ENCODE results near the gene PPHLN1. TPM values are rescaled to one million over a fixed set of nuclear protein-coding genes. Genes with fewer than 3 reads are reported as not detected.

The PPHLN1 gene
- total RNA-seq, 1 experiment from 2014 or later = 19.8 TPM

DNA sequence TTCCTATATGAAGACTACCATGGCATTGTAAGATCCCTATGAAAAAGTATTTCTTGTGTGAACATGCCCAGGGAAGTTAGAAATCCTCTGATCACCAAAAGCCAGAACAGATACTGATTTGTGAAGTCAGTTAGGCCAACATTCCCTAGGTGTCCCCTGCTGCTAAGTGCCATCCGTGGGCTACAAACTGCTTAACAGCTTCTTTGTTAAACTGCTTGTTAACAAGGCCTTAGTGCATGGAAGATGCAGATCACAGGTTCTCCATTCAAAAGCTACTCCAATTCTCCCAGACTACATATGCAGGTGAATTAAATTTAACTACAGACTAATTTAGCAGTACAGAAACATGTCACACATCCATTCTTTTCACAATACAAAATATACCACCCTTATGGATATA is 155.4 kb downstream of the PPHLN1 start:
- no peaks in the 10 kb centered on the region for H3K9me3 ChIP-seq
- H3K36me3 ChIP-seq = no peaks in the 10 kb centered on the region
- no peaks in the 10 kb centered on the region for H3K27me3 ChIP-seq
- no peak for DNase-seq
- no peak overlapping the region for H3K4me3 ChIP-seq

DNA sequence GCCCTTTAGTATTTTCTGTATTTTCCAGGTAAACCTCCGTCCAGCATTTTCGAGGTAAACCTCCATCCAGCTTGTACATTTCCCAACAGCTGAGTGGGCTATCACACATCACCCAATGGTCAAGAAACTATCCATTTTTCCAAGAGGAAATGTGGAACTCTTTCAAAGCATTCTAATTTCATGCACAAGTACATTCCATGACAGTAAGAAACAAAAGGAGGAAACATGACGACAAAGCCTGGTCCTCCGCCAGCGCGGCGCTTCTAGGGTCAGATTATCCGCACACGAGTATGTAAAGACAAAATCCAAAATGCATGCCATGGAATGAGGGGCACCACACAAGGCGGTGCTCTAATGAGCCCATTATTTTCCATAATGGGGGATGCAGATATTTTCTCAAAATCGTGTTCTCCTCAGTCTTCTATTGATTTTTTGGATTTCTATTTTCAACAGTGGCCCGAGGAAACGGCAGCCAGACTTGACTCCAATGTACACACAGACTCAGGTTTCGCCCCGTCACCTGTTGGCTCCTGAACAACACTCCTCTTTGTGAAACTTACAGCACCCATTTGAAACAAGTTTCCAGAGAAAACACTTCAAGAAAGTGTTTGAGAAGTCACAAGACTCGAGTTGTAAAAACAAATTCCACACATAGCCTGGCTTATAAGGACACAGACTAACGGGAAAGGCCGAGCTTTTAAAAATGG is 156.2 kb downstream of the PPHLN1 start:
- Histone ChIP-seq H3K9me3 (no peaks in the 10 kb centered on the region), H3K27me3 (no peaks in the 10 kb centered on the region), H3K36me3 (no peaks in the 10 kb centered on the region), H3K4me3 (peak overlapping the region; percentile 75)
- DNase-seq = no peak

DNA sequence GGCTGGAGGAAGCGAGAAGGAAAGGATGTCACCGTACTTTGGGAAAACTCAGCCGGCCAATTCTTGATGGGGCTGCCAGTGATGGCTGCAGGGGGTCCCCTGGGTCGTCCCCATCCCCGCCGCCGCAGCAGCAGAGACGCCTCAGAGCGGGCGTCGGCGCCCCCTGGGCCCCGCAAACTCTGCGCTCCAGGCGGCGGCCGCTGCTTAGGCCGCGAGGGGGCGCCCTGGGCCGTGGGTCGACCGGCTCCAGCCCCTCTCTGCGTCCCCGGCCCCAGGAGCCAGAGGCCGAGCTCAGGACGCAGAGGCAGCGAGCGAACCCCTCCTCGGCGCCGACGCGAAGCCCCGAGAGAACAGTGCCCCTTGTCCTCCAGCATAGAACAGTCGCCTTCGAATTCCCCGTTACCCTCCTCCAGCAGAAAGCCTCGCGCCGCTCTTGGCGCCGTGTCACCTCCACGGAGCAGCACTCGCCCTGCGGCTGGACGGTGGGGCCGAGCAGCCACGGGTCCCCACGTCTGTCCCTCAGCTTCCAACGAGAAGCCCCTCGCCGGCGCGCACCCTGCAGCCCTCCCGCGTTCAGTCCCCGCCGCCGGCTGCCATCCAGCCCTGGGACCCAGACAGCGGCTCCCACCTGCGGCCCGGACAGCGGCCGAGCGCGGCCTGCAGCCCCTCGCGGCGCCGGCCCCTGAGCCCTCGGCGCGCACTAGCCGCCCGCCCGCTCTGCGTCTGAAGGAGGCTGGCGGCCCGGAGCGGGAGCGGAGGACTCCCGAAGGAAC is 157.0 kb downstream of the PPHLN1 start:
- DNase-seq = peak; percentile 69
- H3K9me3 ChIP-seq = no peaks in the 10 kb centered on the region
- H3K4me3 ChIP-seq = peak overlapping the region; percentile 75

DNA sequence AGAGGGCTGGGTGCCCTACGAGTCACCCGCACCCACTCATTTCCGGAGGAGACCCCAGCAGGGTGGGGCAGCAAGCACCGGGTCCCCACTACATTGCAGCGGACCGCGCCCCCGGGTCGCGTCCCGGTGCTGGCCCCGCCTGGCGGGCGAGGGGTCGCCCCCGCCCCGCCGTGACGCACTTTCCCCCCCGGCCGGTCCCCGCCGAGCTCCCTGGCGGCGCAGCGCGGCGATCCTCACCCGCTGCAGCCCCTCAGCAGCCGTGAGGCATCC is 157.5 kb downstream of the PPHLN1 start:
- Histone ChIP-seq H3K36me3 (no peaks in the 10 kb centered on the region), H3K9me3 (no peaks in the 10 kb centered on the region), H3K4me3 (peak overlapping the region; percentile 75), H3K27me3 (no peaks in the 10 kb centered on the region)
- peak; percentile 52 for DNase-seq

More for the DNA sequence above, 157.0 kb downstream of the PPHLN1 start:
- no peaks in the 10 kb centered on the region for H3K36me3 ChIP-seq
- no peaks in the 10 kb centered on the region for H3K27me3 ChIP-seq

DNA sequence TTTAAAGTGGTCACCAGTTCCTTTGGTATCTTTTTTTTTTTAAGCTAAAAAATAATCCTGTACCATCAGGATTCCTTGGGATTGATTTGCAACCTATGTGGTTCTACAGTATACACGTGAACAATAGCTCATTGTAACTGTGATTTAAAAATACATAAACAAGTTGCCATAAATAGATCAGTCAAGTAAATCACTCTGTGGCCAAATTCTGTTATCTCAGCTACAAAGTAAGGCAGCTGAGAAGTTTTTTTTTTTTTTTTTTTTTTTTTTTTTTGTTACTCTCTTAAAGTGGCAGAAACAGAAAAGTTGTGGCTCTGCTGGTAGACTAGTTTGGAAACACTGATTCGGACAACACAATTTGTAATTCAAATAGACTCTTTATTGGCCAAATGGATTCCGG is 159.0 kb downstream of the PPHLN1 start:
- Histone ChIP-seq H3K4me3 (no peak overlapping the region), H3K9me3 (no peaks in the 10 kb centered on the region), H3K27me3 (no peaks in the 10 kb centered on the region), H3K36me3 (no peaks in the 10 kb centered on the region)
- no peak for DNase-seq

DNA sequence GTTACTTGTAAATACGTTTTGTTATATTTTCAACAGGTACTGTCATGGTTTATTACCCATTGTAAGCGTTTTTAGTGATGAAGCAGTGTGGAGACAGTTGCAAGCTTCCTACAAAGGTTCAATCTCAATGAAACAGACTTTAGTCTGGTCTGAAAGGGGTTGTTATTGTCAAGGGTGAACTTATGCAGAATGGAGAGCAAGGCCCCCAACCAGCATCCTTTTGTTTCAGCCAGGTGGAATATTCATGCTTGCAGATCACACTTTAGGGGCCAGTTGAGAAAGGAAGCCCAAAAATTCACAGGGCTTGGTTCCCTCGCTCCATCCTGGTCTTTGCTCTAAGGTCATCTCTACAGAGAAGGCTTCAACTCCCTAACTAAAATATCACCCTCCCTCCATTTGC is 159.9 kb downstream of the PPHLN1 start:
- no peak for DNase-seq
- H3K9me3 ChIP-seq = no peaks in the 10 kb centered on the region
- H3K27me3 ChIP-seq = no peaks in the 10 kb centered on the region
- no peaks in the 10 kb centered on the region for H3K36me3 ChIP-seq
- H3K4me3 ChIP-seq = no peak overlapping the region

DNA sequence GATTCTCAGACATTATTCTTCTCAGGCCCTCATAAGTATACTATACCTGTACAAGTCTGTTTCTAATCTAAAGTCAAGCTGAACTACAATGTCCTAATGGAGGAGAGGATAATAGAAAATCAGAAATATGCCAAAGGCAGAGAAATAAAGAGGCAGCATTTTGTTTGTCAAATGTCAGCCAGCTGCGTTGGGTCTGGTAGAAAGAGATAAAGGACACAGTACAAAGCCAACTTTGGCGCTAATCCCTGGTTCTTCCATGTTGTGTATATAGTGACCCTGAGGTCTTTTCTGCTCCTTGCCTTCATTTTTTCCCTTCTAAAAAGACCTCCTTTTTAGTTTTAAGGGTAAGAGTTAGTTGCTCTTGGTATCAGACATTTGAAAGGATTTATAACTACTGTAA is 160.4 kb downstream of the PPHLN1 start:
- no peak for DNase-seq
- H3K4me3 ChIP-seq = no peak overlapping the region
- H3K36me3 ChIP-seq = no peaks in the 10 kb centered on the region
- H3K27me3 ChIP-seq = no peaks in the 10 kb centered on the region
- no peaks in the 10 kb centered on the region for H3K9me3 ChIP-seq

DNA sequence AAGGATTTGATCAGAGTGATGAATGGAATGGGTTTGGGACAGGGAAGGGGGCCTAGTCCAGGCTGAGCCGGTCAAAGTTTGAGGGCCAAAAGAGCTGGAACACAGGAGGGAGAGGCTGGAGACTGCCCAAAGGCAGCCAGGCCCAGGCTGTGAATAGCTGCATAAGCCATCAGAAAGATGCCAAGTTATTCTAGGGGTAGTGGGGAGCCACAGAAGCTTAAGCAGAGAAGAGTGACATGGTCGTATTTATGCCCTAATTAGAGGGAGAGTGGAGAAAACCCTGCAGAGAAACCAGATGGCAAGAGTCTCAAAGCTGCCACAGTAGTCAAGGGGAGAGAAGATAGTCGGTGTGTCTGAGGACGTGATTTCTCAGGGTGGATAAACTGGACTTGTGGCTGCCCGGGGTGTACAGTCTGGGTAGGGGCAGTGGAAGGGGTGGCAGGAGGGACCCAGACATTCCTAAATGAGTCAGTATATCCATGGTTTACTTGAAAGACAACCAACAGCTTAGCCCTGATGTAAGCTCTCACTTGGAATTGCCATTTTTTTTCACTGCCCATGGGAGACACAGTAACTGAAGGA is 164.4 kb downstream of the PPHLN1 start:
- Histone ChIP-seq H3K27me3 (no peaks in the 10 kb centered on the region), H3K36me3 (no peaks in the 10 kb centered on the region), H3K4me3 (no peak overlapping the region), H3K9me3 (no peaks in the 10 kb centered on the region)
- no peak for DNase-seq

Other genes starting within 250 kb of the PPHLN1 start
- 7.8 and 14.4 TPM in 2 replicates for gene GXYLT1, start 181.3 kb upstream of the PPHLN1 start, total RNA-seq (2014; rRNA removed; shearing (Covaris generic); ENCODE audit: low replicate concordance)
- 18.5 and 27.8 TPM in 2 replicates for gene YAF2, start 87.9 kb upstream of the PPHLN1 start, total RNA-seq (2014; rRNA removed; shearing (Covaris generic); ENCODE audit: low replicate concordance)
- 32.1 and 42.6 TPM in 2 replicates for gene ZCRB1, start 73 bp upstream of the PPHLN1 start, total RNA-seq (2014; rRNA removed; shearing (Covaris generic); ENCODE audit: low replicate concordance)